Measurements from ENCODE around the gene TTC7B. TPM values are rescaled to one million over a fixed set of nuclear protein-coding genes. Genes with fewer than 3 reads are reported as not detected.

The TTC7B gene
- total RNA-seq, 1 experiment from 2014 or later: 40.9 TPM

DNA sequence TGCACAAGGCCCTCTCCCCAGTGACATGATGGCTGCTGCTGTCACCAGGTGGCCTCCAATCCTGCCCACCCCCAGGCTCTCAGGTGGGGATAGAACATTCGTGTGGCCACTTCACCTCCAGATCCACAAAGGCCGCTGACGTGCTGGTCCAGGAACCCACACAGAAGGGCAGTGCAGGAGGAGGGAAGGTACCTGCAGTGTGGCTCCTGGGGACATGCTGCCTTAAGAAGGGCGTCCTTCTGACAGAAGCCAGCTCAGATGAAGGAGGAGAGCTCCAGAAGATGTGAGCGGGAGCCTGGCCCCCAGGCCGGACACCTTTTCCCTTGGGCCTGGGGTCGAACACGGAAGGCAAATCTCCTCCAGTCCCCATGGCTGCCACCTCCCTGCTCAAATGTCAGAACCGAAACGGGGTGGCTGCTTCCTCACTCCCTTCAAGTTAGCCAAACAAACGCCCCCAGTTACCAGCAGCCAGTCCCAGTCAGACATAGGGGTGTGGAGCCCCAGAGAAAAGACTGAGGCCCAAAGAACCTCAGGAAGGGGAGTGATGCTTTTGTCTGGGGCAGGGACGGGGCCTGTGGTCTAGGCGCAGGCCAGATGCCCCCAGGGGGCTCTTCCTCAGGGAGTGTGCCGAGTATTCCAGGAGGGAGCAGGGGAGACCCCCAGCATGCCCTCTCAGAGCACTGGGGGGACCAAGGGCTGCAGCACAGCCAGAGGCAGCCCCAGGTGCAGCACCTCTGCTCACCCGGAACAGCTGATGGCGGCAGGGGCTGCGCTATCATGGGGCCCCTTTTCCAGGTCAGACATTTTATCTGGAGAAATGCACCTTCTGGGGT lies 263.5 kb downstream of the TTC7B start:
- POLR2A ChIA-PET: no interaction called here
- H3K36me3 ChIP-seq (ENCODE audit: control insufficient read depth, insufficient read depth, low read length): no peaks in the 10 kb centered on the region
- no peak overlapping the region for H3K27ac ChIP-seq (ENCODE audit: low read length)
- BruUV-seq (replicated peaks): no TSS peak
- in situ Hi-C loops (cut with HindIII; ENCODE audit: low pct_unique_long_range_greater_than_20kb, low sequenced_read_pairs): no loop called here
- CTCF ChIA-PET: no interaction called here
- H3K9me3 ChIP-seq (ENCODE audit: control insufficient read depth, insufficient read depth, low read depth, low read length): no peaks in the 10 kb centered on the region
- intact Hi-C loops (cut with micrococcal nuclease; ENCODE audit: unreplicated experiment): no loop called here
- TF ChIP-seq, protein P1, sequence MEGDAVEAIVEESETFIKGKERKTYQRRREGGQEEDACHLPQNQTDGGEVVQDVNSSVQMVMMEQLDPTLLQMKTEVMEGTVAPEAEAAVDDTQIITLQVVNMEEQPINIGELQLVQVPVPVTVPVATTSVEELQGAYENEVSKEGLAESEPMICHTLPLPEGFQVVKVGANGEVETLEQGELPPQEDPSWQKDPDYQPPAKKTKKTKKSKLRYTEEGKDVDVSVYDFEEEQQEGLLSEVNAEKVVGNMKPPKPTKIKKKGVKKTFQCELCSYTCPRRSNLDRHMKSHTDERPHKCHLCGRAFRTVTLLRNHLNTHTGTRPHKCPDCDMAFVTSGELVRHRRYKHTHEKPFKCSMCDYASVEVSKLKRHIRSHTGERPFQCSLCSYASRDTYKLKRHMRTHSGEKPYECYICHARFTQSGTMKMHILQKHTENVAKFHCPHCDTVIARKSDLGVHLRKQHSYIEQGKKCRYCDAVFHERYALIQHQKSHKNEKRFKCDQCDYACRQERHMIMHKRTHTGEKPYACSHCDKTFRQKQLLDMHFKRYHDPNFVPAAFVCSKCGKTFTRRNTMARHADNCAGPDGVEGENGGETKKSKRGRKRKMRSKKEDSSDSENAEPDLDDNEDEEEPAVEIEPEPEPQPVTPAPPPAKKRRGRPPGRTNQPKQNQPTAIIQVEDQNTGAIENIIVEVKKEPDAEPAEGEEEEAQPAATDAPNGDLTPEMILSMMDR (IDR thresholded peaks at IDR 0.05): no peak
- TF ChIP-seq, protein P2, sequence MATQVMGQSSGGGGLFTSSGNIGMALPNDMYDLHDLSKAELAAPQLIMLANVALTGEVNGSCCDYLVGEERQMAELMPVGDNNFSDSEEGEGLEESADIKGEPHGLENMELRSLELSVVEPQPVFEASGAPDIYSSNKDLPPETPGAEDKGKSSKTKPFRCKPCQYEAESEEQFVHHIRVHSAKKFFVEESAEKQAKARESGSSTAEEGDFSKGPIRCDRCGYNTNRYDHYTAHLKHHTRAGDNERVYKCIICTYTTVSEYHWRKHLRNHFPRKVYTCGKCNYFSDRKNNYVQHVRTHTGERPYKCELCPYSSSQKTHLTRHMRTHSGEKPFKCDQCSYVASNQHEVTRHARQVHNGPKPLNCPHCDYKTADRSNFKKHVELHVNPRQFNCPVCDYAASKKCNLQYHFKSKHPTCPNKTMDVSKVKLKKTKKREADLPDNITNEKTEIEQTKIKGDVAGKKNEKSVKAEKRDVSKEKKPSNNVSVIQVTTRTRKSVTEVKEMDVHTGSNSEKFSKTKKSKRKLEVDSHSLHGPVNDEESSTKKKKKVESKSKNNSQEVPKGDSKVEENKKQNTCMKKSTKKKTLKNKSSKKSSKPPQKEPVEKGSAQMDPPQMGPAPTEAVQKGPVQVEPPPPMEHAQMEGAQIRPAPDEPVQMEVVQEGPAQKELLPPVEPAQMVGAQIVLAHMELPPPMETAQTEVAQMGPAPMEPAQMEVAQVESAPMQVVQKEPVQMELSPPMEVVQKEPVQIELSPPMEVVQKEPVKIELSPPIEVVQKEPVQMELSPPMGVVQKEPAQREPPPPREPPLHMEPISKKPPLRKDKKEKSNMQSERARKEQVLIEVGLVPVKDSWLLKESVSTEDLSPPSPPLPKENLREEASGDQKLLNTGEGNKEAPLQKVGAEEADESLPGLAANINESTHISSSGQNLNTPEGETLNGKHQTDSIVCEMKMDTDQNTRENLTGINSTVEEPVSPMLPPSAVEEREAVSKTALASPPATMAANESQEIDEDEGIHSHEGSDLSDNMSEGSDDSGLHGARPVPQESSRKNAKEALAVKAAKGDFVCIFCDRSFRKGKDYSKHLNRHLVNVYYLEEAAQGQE (IDR thresholded peaks at IDR 0.05; ENCODE audit: insufficient read depth in 1 of 2, low read depth in 2 of 2, low read length in 1 of 2): no peak
- TF ChIP-seq POLR2AphosphoS5 (IDR thresholded peaks at IDR 0.05; ENCODE audit: low read depth, low read length) (no peak), SIN3A (IDR thresholded peaks at IDR 0.05; ENCODE audit: borderline replicate concordance, insufficient read depth, low read depth, low read length) (no peak), TCF7L2 (IDR thresholded peaks at IDR 0.05; ENCODE audit: low read depth, low read length) (no peak)
- H3K27me3 ChIP-seq (ENCODE audit: control insufficient read depth, insufficient read depth, low read length): no peaks in the 10 kb centered on the region
- H3K4me1 ChIP-seq (ENCODE audit: control insufficient read depth, insufficient read depth, low read length): peaks cover 3% of the 10 kb centered on the region; the same call in 1 of the 2 replicates
- no peak for DNase-seq (ENCODE audit: low read depth, low spot score)
- H3K4me3 ChIP-seq (ENCODE audit: low read depth in 2 of 2, low read length in 2 of 2): no peak overlapping the region
- ATAC-seq: no peak

DNA sequence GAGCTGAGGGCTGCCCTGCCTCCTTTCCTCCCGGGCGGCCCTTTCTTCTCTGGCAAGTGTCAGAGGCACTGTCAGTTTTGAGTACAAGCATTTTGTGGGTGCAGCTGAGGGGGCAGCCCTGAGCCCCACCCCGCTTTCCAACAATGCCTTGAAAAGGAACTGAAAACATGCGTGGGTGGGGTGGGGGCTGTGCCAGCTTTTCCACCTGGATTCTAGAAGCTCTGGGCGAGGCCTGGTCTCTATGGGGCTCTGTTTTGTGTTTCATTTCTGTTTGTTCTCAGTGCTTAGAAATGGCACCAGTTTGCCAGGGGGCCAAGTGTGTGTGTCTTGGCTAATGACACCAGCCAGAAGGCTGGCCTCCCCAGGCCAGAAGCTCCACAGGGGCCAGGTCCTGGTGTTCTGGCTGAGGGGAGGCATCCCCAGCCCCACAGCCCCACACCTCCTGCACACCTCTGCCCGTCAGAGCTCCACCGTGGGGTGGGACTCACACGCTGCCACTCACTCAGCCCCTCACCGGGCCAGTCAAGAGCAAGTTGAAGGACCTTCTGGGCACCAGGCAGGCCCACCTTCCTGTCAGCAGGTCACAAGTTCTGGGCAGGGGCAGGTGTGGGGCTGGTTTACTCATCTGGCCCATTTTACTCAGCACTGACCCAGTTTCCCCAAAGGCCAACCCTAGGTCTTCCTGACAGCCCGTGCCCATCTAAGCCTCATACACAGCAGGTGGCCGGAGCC lies 264.3 kb downstream of the TTC7B start:
- no peak overlapping the region for H3K27ac ChIP-seq (ENCODE audit: low read length)
- DNase-seq (ENCODE audit: low read depth, low spot score): no peak
- TF ChIP-seq SIN3A (IDR thresholded peaks at IDR 0.05; ENCODE audit: borderline replicate concordance, insufficient read depth, low read depth, low read length): no peak
- TF ChIP-seq, protein P2 (IDR thresholded peaks at IDR 0.05; ENCODE audit: insufficient read depth in 1 of 2, low read depth in 2 of 2, low read length in 1 of 2): no peak
- TF ChIP-seq, protein P1 (IDR thresholded peaks at IDR 0.05): no peak
- TF ChIP-seq TCF7L2 (IDR thresholded peaks at IDR 0.05; ENCODE audit: low read depth, low read length): no peak
- TF ChIP-seq POLR2AphosphoS5 (IDR thresholded peaks at IDR 0.05; ENCODE audit: low read depth, low read length): no peak
- ChIA-PET POLR2A (no interaction called here), CTCF (no interaction called here)
- peaks cover 3% of the 10 kb centered on the region; the same call in 1 of the 2 replicates for H3K4me1 ChIP-seq (ENCODE audit: control insufficient read depth, insufficient read depth, low read length)
- no peak for ATAC-seq
- intact Hi-C loops (cut with micrococcal nuclease; ENCODE audit: unreplicated experiment) (no loop called here), in situ Hi-C loops (cut with HindIII; ENCODE audit: low pct_unique_long_range_greater_than_20kb, low sequenced_read_pairs) (no loop called here)
- H3K36me3 ChIP-seq (ENCODE audit: control insufficient read depth, insufficient read depth, low read length): no peaks in the 10 kb centered on the region
- no peaks in the 10 kb centered on the region for H3K27me3 ChIP-seq (ENCODE audit: control insufficient read depth, insufficient read depth, low read length)
- no TSS peak for BruUV-seq (replicated peaks)
- no peaks in the 10 kb centered on the region for H3K9me3 ChIP-seq (ENCODE audit: control insufficient read depth, insufficient read depth, low read depth, low read length)
- H3K4me3 ChIP-seq (ENCODE audit: low read depth in 2 of 2, low read length in 2 of 2): no peak overlapping the region
